ENCODE results near the gene ARFGAP3. TPM values are rescaled to one million over a fixed set of nuclear protein-coding genes. Genes with fewer than 3 reads are reported as not detected.

Gene ARFGAP3
- total and polyA plus RNA-seq, 7 donors: 23.4 to 45.3 (median 35.7) TPM

- TF ChIP-seq POLR2AphosphoS5 (IDR thresholded peaks at IDR 0.05): no peak
- TF ChIP-seq POLR2A (IDR thresholded peaks at IDR 0.05): no peak
- TF ChIP-seq CTCF (IDR thresholded peaks at IDR 0.05): no peak
- TF ChIP-seq EP300 (IDR thresholded peaks at IDR 0.05): no peak
- Histone ChIP-seq H3K27me3 (no peaks in the 10 kb centered on the region), H3K4me1 (no peaks in the 10 kb centered on the region), H3K9me3 (no peaks in the 10 kb centered on the region), H3K27ac (no peak overlapping the region), H3K4me3 (no peak overlapping the region), H3K36me3 (peaks cover 8 to 86% (median 36%) of the 10 kb centered on the region in 4 donors)
- DNase-seq: no peak
- intact Hi-C loops (cut with DNase I): no loop called here
- WGBS, 2 donors: 78 to 79% methylated on average over 5 of the region's 5 CpGs
These were observed 22.7 kb downstream of the ARFGAP3 start for GRCh38 chr22:42834177-42834949.

- intact Hi-C loops (cut with DNase I): no loop called here
- TF ChIP-seq POLR2A (IDR thresholded peaks at IDR 0.05): no peak
- TF ChIP-seq POLR2AphosphoS5 (IDR thresholded peaks at IDR 0.05): no peak
- TF ChIP-seq EP300 (IDR thresholded peaks at IDR 0.05): no peak
- TF ChIP-seq CTCF (IDR thresholded peaks at IDR 0.05): no peak
- H3K9me3 ChIP-seq: no peaks in the 10 kb centered on the region
- H3K4me1 ChIP-seq: no peaks in the 10 kb centered on the region
- peaks cover 8 to 90% (median 46%) of the 10 kb centered on the region in 4 donors for H3K36me3 ChIP-seq
- no peaks in the 10 kb centered on the region for H3K27me3 ChIP-seq
- H3K4me3 ChIP-seq: no peak overlapping the region
- DNase-seq: no peak
- no peak overlapping the region for H3K27ac ChIP-seq
These were observed 24.0 kb downstream of the ARFGAP3 start for GRCh38 chr22:42833104-42833503.

GRCh38 chr22:42831712-42832111 is 25.4 kb downstream of the ARFGAP3 start:
- intact Hi-C loops (cut with DNase I): no loop called here
- no peaks in the 10 kb centered on the region for H3K9me3 ChIP-seq
- DNase-seq: no peak
- TF ChIP-seq POLR2AphosphoS5 (IDR thresholded peaks at IDR 0.05) (no peak), EP300 (IDR thresholded peaks at IDR 0.05) (no peak), CTCF (IDR thresholded peaks at IDR 0.05) (no peak), POLR2A (IDR thresholded peaks at IDR 0.05) (no peak)
- 95 to 96% methylated on average over 4 of the region's 4 CpGs for WGBS, 2 donors
- no peaks in the 10 kb centered on the region for H3K27me3 ChIP-seq
- H3K4me1 ChIP-seq: no peaks in the 10 kb centered on the region
- peaks cover 10 to 99% (median 54%) of the 10 kb centered on the region in 4 donors for H3K36me3 ChIP-seq
- no peak overlapping the region for H3K27ac ChIP-seq
- no peak overlapping the region for H3K4me3 ChIP-seq

- Histone ChIP-seq H3K36me3 (peaks cover 16 to 100% (median 60%) of the 10 kb centered on the region in 4 donors), H3K9me3 (no peaks in the 10 kb centered on the region)
- no peak for DNase-seq
These were observed 26.9 kb downstream of the ARFGAP3 start for GRCh38 chr22:42830161-42830560.

More at GRCh38 chr22:42830161-42830560, 26.9 kb downstream of the ARFGAP3 start:
- Histone ChIP-seq H3K27me3 (no peaks in the 10 kb centered on the region), H3K27ac (no peak overlapping the region), H3K4me3 (no peak overlapping the region), H3K4me1 (no peaks in the 10 kb centered on the region)
- TF ChIP-seq CTCF (IDR thresholded peaks at IDR 0.05) (no peak), POLR2A (IDR thresholded peaks at IDR 0.05) (no peak), EP300 (IDR thresholded peaks at IDR 0.05) (no peak), POLR2AphosphoS5 (IDR thresholded peaks at IDR 0.05) (no peak)
- intact Hi-C loops (cut with DNase I): no loop called here
- 96% methylated on average over 5 of the region's 5 CpGs for WGBS, 2 donors

Measured in sigmoid colon (tissue), 7 donors.